ENCODE results near the gene KCTD10. TPM values are rescaled to one million over a fixed set of nuclear protein-coding genes. Genes with fewer than 3 reads are reported as not detected.

KCTD10 gene
- total RNA-seq, 2 experiments from 2014 or later = 35.7 to 38.8 TPM

DNA sequence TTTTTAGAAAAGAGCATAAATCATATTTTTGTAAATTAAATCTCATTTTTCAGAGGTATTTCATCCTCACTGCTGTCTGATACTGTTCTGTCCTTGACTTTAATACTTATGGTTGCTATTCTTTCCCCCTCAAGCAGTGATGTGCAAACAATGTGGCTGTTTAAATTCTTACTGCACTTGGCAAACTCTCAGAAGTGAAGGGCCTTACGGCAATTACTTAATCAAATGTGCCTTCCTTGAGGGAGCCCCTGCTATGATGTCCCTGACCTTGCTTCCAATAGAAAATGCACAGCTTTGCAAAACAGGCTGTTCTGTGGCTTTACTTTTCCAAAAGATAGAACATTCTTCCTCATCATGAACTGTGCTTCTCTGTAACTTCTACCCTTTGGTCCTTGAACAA is 35.5 kb upstream of the KCTD10 start:
- no peak overlapping the region for H3K4me3 Mint-ChIP-seq
- H3K27ac Mint-ChIP-seq = no peak overlapping the region
- H3K4me1 Mint-ChIP-seq (ENCODE audit: low read depth) = no peaks in the 10 kb centered on the region
- ATAC-seq = no peak
- no peak for DNase-seq
- H3K9me3 Mint-ChIP-seq (ENCODE audit: insufficient read depth) = no peaks in the 10 kb centered on the region
- no peaks in the 10 kb centered on the region for H3K27me3 Mint-ChIP-seq (ENCODE audit: low read depth)
- POLR2A ChIA-PET = no interaction called here
- H3K36me3 Mint-ChIP-seq (ENCODE audit: low read depth) = peaks cover 26% of the 10 kb centered on the region
- CTCF ChIA-PET = no interaction called here

DNA sequence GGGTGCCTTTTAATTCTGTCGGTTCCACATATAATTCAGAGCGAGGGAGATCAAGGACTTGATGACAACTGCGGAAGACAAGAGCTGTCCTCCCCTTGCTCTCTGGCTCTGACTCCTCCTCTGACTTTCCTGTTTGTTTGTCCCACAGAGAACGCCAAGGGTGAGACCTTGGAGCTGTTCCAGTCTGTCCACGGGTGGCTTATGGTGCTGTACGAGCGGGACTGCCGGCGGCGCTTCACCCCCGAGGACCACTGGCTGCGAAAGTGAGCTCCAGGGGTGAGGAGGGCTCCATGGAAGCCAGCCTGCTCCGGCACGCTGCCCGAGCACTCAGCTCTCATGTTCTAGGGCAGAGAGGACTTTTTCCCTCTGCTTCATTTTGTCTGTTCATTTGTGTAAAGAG is 33.1 kb upstream of the KCTD10 start:
- Mint-ChIP-seq H3K27me3 (ENCODE audit: low read depth) (no peaks in the 10 kb centered on the region), H3K9me3 (ENCODE audit: insufficient read depth) (no peaks in the 10 kb centered on the region), H3K4me3 (no peak overlapping the region), H3K27ac (no peak overlapping the region), H3K36me3 (ENCODE audit: low read depth) (peaks cover 31% of the 10 kb centered on the region), H3K4me1 (ENCODE audit: low read depth) (peaks cover 2% of the 10 kb centered on the region)
- ATAC-seq (no peak), DNase-seq (no peak)
- CTCF ChIA-PET = interaction anchor here (1.2 to 2.5 kb wide), 2 partner anchors 9 to 77 kb away, joined by 4 to 8 read pairs; no protein-coding TSS in a partner anchor
- POLR2A ChIA-PET = no interaction called here

DNA sequence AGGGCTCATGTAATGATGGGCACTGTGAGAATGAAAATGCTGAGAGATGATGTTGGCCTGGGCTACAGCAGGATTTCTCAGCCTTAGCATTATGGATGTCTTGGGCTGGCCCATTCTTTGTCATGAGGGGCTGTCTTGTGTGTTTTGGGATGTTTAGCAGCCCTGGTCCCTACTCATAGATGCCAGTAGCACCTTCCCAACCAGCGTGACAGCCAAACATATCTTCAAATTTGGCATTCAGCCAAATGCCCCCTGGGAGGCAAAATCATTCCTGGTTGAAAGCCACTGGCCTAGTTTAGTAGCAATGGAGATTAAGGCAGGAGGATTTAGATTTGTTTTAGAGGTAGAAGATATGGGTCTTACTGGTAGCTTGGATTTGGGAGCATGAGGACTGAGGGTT is 27.0 kb upstream of the KCTD10 start:
- H3K27ac Mint-ChIP-seq = peak overlapping the region; percentile 32
- H3K9me3 Mint-ChIP-seq (ENCODE audit: insufficient read depth) = no peaks in the 10 kb centered on the region
- H3K27me3 Mint-ChIP-seq (ENCODE audit: low read depth) = no peaks in the 10 kb centered on the region
- H3K4me1 Mint-ChIP-seq (ENCODE audit: low read depth) = peaks cover 3% of the 10 kb centered on the region
- ATAC-seq = no peak
- POLR2A ChIA-PET = no interaction called here
- peaks cover 37% of the 10 kb centered on the region for H3K36me3 Mint-ChIP-seq (ENCODE audit: low read depth)
- no peak for DNase-seq
- no peak overlapping the region for H3K4me3 Mint-ChIP-seq
- CTCF ChIA-PET = no interaction called here

DNA sequence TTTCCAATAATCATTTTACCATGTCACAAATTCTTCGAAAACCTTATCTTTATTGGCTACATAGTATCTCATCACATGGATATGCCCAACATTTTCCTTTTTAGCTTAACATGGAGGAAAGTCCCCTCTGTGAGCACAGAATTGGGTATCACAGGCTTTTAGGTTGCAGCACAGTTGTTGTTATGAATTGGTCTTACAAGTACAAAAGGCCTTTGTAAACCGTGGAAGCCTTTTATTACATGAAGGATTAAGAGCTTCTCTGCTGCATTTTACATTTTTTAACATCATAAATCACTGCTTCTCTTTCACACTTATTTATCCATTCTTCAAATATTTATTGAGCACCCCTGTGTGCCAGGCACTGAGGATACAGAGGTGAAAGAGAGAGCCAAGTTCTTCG is 26.5 kb upstream of the KCTD10 start:
- DNase-seq (no peak), ATAC-seq (no peak)
- Mint-ChIP-seq H3K27ac (no peak overlapping the region), H3K36me3 (ENCODE audit: low read depth) (peaks cover 37% of the 10 kb centered on the region), H3K4me1 (ENCODE audit: low read depth) (peaks cover 3% of the 10 kb centered on the region), H3K27me3 (ENCODE audit: low read depth) (no peaks in the 10 kb centered on the region), H3K9me3 (ENCODE audit: insufficient read depth) (no peaks in the 10 kb centered on the region), H3K4me3 (no peak overlapping the region)
- CTCF ChIA-PET = interaction anchor here (1.0 kb wide), 1 partner anchor 71 kb away, joined by 3 read pairs; no protein-coding TSS in a partner anchor
- POLR2A ChIA-PET = no interaction called here

DNA sequence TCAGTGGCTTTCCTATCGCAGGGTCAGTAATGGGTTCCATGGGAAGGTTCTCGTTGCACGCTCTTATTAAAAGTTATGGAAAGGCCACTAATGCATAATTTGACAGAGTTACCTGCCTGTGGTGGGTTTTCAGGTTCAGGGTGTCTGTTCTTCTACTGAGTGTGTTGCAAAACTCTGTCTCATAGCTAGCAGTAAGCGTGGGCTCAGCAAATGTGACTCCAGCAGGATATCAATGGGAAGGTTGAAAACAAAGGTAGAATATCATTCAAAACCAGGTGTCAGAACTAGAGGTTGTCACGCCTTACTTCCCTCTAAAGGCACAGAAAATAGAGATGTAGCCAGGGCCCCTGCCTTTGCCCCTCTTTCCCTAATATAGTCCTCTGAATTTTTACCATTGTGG is 25.2 kb upstream of the KCTD10 start:
- ChIA-PET POLR2A (no interaction called here), CTCF (no interaction called here)
- no peak for ATAC-seq

DNA sequence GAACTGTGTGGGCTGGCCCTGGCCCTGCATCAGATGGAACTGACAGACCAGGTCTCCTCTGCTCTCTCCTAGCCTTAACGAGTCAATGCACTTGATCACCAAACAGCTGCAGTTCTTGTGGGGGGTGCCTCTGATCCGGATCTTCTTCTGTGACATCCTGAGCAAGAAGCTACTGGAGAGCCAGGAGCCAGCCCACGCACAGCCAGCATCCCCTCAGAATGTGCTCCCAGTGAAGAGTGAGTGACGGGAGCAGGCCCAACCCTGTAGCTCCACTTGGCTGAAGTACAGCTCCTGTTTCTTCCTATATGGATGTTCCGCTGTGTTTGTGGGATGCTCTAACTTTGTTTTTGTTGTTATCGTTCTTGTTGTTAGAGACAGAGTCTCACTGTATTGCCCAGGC is 24.2 kb upstream of the KCTD10 start:
- ChIA-PET POLR2A (no interaction called here), CTCF (interaction anchor here (1.0 kb wide), 1 partner anchor 68 kb away, joined by 3 read pairs; no protein-coding TSS in a partner anchor)
- H3K9me3 Mint-ChIP-seq (ENCODE audit: insufficient read depth) = no peaks in the 10 kb centered on the region
- H3K4me3 Mint-ChIP-seq = no peak overlapping the region
- peaks cover 6% of the 10 kb centered on the region for H3K4me1 Mint-ChIP-seq (ENCODE audit: low read depth)
- H3K27ac Mint-ChIP-seq = no peak overlapping the region
- H3K27me3 Mint-ChIP-seq (ENCODE audit: low read depth) = no peaks in the 10 kb centered on the region
- H3K36me3 Mint-ChIP-seq (ENCODE audit: low read depth) = peaks cover 41% of the 10 kb centered on the region
- ATAC-seq (no peak), DNase-seq (no peak)

More for the DNA sequence above, 25.2 kb upstream of the KCTD10 start:
- DNase-seq = no peak
- Mint-ChIP-seq H3K27ac (no peak overlapping the region), H3K27me3 (ENCODE audit: low read depth) (no peaks in the 10 kb centered on the region), H3K4me1 (ENCODE audit: low read depth) (peaks cover 6% of the 10 kb centered on the region), H3K36me3 (ENCODE audit: low read depth) (peaks cover 41% of the 10 kb centered on the region), H3K9me3 (ENCODE audit: insufficient read depth) (no peaks in the 10 kb centered on the region), H3K4me3 (no peak overlapping the region)

DNA sequence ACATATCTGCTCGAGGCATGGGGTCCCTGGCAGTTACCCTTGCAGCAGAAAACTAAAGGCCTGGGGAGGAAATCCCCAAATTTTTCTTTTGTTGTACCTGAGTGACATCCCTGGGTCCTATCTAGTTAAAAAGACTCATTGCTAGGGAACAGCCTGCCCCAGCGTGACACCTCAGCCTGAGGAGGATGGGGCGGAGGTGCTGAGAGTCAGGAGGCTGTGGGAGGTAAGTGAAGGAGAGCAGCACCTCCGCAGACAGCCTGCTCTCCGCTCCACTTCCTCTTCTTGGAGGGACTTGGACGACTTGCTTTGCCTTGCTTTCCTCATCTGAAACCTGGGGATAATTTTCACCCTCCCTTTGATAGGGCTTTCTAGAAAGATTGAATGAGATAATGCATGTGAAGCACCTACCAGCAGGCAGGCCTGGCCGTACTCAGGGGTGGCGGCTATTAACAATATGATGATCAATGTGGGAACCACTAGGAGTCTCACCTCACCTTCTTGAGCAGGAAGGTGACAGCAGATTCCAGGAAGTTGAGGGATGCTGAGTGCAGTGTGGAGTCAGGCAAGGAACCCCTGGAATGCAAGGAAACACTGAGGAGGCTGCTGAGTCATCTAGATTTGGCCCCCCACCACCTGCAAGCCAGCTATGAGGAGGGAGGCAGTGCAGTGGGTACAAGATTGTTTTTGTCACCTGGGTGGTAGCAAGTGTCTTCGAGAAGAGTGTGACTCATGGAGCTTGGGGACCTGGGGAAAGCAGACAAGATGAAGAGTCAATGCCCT is 23.5 kb upstream of the KCTD10 start:
- H3K9me3 Mint-ChIP-seq (ENCODE audit: insufficient read depth) = no peaks in the 10 kb centered on the region
- peaks cover 6% of the 10 kb centered on the region for H3K4me1 Mint-ChIP-seq (ENCODE audit: low read depth)
- no peak for ATAC-seq
- peaks cover 42% of the 10 kb centered on the region for H3K36me3 Mint-ChIP-seq (ENCODE audit: low read depth)
- no peak for DNase-seq
- ChIA-PET POLR2A (no interaction called here), CTCF (interaction anchor here (1.0 kb wide), 1 partner anchor 67 kb away, joined by 3 read pairs; no protein-coding TSS in a partner anchor)
- H3K27me3 Mint-ChIP-seq (ENCODE audit: low read depth) = no peaks in the 10 kb centered on the region
- H3K27ac Mint-ChIP-seq = no peak overlapping the region
- H3K4me3 Mint-ChIP-seq = no peak overlapping the region

DNA sequence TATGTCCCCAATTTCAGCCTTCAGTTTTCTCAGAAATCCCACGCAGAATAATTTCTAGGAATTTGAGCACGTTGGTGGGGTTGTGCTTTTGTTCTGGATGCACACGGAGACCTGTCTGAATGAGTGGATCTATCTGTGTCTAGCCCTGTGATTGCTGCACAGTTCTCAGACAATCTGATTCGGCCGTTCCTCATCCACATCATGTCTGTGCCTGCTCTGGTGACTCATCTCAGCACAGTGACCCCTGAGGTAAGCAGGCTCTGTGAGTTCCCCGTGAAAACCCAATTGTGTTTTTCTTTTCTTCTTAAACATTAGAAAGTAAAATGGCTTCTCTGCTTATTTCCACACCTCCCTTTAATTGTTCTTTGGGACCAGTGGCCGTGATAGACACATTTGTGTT is 20.6 kb upstream of the KCTD10 start:
- Mint-ChIP-seq H3K4me3 (no peak overlapping the region), H3K9me3 (ENCODE audit: insufficient read depth) (no peaks in the 10 kb centered on the region), H3K27me3 (ENCODE audit: low read depth) (no peaks in the 10 kb centered on the region), H3K36me3 (ENCODE audit: low read depth) (peaks cover 30% of the 10 kb centered on the region), H3K4me1 (ENCODE audit: low read depth) (peaks cover 12% of the 10 kb centered on the region), H3K27ac (no peak overlapping the region)
- ChIA-PET CTCF (no interaction called here), POLR2A (no interaction called here)
- ATAC-seq (no peak), DNase-seq (no peak)

DNA sequence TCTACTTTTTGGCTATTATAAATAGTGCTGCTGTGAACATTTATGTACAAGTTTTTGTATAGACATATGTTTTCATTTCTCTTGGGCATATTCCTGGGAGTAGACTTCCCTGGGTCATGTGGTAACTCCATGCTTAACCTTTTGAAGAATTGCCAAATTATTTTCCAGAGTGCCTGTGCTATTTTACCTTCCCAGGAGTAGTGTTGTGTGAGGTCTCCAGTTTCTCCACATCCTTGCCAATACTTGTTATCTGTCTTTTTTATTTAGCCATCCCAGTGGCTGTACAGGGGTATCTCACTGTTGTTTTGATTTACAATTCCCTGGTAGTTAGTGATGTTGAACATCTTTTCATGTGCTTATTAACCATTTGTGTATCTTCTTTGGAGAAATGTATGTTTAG is 19.2 kb upstream of the KCTD10 start:
- no peak for ATAC-seq
- Mint-ChIP-seq H3K4me3 (no peak overlapping the region), H3K9me3 (ENCODE audit: insufficient read depth) (no peaks in the 10 kb centered on the region), H3K36me3 (ENCODE audit: low read depth) (peaks cover 32% of the 10 kb centered on the region), H3K27ac (no peak overlapping the region), H3K27me3 (ENCODE audit: low read depth) (no peaks in the 10 kb centered on the region), H3K4me1 (ENCODE audit: low read depth) (peaks cover 12% of the 10 kb centered on the region)
- ChIA-PET POLR2A (no interaction called here), CTCF (no interaction called here)
- DNase-seq = no peak

DNA sequence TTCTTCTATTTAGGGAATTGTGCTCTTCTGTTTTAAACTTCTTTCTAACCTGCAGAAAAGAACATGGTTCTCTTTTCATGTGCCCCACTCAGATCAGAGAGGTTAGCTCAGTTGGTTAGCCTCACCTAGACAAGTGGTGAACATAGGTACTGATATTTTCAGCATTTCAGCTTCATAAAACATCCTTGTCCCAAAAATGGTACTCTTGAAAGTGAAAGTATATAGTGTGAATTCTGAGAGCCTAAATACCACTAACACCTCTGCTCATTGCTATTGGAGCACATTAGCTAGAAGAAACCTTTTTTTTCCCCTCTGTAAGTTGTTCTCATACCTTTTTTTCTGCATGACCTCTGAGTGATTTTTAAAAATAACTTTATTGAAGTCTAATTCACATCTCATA is 17.9 kb upstream of the KCTD10 start:
- Mint-ChIP-seq H3K4me3 (no peak overlapping the region), H3K27me3 (ENCODE audit: low read depth) (no peaks in the 10 kb centered on the region), H3K4me1 (ENCODE audit: low read depth) (peaks cover 12% of the 10 kb centered on the region), H3K27ac (peak overlapping the region; percentile 35), H3K36me3 (ENCODE audit: low read depth) (peaks cover 38% of the 10 kb centered on the region), H3K9me3 (ENCODE audit: insufficient read depth) (no peaks in the 10 kb centered on the region)
- ChIA-PET CTCF (interaction anchor here (0.7 to 2.8 kb wide), 3 partner anchors 18 to 62 kb away, joined by 3 to 8 read pairs (median 7); partner anchors contain the start of genes KCTD10 and UBE3B), POLR2A (no interaction called here)
- peak; percentile 72 for ATAC-seq
- DNase-seq = no peak

DNA sequence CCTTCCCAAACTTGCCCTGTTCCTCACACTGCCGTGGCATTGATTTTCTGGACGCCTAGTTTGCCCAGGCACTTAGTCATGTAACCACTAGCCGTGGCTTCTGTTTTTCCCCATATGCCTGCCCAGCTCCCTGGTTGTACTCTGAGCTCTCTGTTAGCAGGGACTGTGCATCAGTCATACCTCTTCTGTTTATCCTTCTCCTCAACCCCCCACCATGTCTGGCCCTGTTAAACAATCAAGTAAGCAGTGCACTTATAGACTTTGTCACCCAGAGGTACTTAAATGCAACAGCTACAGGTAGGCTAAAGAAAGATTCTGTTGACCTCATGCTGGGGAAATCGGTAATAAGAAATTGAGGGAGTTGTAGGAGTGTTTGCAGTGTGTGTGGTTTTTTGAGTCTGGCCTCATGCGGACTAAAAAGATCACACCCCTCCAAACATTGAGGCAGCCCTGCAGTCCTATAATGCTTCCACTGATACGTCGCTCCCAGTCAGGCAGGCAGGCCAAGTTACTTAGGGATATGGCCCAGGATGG is 17.3 kb upstream of the KCTD10 start:
- no peaks in the 10 kb centered on the region for H3K27me3 Mint-ChIP-seq (ENCODE audit: low read depth)
- no peak overlapping the region for H3K4me3 Mint-ChIP-seq
- ATAC-seq (no peak), DNase-seq (no peak)
- H3K36me3 Mint-ChIP-seq (ENCODE audit: low read depth) = peaks cover 41% of the 10 kb centered on the region
- ChIA-PET POLR2A (no interaction called here), CTCF (interaction anchor here (0.7 to 2.8 kb wide), 4 partner anchors 17 to 61 kb away, joined by 3 to 8 read pairs (median 6); partner anchors contain the start of genes KCTD10 and UBE3B)
- no peaks in the 10 kb centered on the region for H3K9me3 Mint-ChIP-seq (ENCODE audit: insufficient read depth)
- no peak overlapping the region for H3K27ac Mint-ChIP-seq
- peaks cover 12% of the 10 kb centered on the region for H3K4me1 Mint-ChIP-seq (ENCODE audit: low read depth)

DNA sequence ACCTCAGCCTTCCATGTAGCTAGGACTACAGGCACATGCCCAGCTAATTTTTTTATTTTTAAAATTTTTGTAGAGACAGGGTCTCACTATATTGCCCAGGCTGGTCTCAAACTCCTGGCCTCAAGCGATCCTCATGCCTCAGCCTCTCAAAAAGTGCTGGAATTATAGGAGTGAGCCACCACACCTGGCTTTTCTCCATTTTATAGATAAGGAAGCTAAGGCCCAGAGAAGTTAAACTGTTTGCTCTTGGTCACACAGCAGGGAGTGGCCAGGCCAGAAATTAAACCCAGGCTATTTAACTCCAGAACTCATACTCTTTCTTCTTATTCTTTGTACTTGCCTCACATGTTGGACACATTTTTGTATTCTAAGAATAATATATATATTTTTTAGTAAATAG is 16.8 kb upstream of the KCTD10 start:
- ChIA-PET CTCF (interaction anchor here (0.9 to 2.8 kb wide), 2 partner anchors 25 to 61 kb away, joined by 4 to 8 read pairs; no protein-coding TSS in a partner anchor), POLR2A (no interaction called here)

More for the DNA sequence above, 16.8 kb upstream of the KCTD10 start:
- ATAC-seq = no peak
- no peak for DNase-seq
- Mint-ChIP-seq H3K9me3 (ENCODE audit: insufficient read depth) (no peaks in the 10 kb centered on the region), H3K27me3 (ENCODE audit: low read depth) (no peaks in the 10 kb centered on the region), H3K4me1 (ENCODE audit: low read depth) (peaks cover 12% of the 10 kb centered on the region), H3K36me3 (ENCODE audit: low read depth) (peaks cover 44% of the 10 kb centered on the region), H3K27ac (no peak overlapping the region), H3K4me3 (no peak overlapping the region)
